Fibroblast of upper back skin (primary cell): ENCODE results near the gene ARHGAP24.

ENCODE experiments used
- DNase-seq: peaks from one replicate; pipeline ENCODE4 v3.0.0-alpha.2; 2013

Gene ARHGAP24

DNA sequence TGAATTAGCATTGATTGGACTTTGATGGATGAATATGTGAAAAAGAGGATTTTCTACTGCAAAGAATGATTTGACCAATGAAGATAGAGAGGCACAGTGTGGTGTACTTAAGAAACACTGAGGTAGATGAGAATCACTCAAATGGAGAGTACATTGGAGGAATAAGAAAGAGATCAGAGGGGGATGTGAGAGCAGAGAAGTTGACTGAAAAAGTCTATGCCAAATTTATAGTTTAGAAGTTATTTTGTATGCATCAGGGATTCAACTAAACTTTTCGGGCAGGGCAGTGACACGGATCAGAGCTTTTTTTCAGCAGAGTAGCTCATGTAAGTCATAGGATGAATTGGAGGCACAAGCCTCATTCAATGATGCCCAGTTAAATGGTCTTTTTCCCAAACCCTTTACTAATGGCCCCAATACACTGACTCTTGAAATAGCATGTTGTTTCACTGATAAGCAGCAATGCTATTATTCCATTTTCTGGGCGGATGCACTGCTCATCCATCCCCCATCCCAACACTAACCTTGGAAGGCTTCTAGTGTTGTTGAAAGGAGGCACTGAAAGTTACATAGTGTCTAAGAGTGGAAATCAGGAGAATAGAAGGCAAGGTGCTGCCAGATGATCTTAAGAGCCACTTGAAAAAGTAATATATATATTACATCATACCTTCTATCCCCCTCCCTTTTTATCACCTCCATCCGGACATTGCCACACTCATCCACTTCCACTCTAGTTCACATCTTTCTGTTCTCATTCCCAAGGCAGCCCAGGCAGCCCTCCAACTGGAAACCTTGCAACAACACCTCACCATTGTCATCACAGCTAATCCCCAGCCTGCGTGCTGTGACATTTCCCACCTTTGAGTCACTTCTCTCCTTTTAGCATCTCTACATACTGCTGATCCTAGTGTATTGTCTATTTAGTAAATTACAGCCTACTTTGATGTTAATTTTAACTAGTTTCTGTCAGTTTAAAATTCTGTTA, 46.1 kb downstream of the ARHGAP24 start:
- DNase-seq: no peak

DNA sequence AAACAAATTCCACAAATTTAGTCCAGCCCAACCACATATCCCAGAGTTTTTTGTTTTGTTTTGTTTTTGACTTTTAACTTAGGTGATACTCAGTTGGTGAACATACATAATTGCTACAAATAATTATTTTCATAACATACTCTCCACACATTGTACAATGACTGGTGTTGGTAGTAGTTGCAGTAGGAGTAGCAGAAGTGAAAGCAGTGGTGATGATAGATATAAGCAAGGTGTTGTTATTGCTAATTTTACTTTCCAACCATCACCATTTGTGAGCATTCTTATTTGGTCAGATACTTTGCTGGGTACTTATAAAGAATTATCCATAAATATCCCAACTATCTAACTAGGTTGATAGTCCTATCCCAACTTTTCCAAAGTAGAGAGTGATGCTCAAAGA, 47.3 kb downstream of the ARHGAP24 start:
- DNase-seq: no peak

DNA sequence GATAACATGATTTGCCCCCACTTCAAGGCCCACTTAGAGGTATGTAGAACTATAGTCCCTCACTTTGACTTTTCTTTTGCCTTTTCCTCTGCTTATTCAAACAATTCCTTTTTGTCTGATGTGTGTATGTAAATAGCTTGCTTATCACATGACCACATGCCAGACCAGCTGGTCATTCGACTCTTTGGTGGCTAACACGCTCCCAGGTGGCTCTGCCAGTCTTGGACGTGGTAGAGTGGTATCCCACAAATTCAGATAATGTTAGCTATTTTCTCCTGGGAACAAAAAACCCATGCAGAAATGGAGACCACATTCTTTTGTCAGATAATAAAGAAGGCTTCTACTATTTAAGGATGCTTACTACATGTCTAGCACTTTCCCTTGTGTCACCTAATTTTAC, 47.9 kb downstream of the ARHGAP24 start:
- peak; percentile 33 for DNase-seq

DNA sequence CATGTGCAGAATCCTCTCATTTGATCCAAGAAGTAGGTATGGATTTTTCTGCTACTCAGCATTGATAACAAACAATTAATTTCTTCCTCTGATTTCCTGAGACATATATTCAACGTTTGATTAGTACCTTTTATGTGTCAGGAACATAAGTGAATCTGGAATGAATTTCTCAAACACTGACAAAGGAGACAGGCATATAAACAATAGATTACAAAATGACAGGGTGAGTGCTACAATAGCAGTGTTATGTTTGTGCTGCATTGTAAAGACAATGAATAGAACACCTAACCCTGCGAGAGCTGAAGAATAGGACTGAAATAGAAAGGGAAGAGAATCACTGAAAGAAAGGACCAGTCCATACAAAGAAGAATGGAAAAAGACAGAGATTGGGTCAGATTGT, 52.9 kb downstream of the ARHGAP24 start:
- no peak for DNase-seq

DNA sequence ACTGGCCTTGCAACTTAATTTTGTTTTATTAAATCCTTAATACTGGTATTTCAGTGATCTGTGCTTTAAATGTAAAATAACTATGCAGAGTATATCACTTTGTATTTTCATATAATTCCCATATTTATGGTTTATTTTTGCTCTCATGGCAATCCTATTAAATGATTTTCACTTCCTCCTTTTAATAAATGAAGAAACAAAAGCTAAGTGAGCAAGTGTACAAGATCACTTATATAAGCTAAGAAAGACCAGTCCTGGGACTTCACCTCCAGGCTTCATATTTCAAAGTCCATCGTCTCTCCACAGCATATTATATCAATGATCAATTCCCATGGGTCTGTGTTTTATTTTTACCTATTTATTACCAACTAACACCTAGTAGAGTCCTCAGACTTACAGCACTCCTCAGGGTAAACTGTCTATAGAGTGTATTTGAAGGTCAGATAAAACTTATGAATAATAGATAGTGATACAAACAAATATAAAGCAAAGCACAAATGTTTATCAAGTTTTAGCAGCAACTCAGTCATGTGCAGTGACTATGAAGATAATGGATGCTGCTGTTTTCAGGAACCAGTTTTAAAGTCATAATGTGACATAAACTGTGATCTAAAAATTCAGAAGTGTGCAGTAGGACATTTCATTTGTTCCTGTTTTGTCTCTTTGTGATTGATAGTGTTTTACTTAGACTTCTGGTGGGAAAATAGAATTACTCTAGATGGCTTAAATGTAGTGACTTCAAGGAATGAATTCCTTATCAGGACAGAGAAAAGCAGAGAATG, 56.8 kb downstream of the ARHGAP24 start:
- DNase-seq: no peak

DNA sequence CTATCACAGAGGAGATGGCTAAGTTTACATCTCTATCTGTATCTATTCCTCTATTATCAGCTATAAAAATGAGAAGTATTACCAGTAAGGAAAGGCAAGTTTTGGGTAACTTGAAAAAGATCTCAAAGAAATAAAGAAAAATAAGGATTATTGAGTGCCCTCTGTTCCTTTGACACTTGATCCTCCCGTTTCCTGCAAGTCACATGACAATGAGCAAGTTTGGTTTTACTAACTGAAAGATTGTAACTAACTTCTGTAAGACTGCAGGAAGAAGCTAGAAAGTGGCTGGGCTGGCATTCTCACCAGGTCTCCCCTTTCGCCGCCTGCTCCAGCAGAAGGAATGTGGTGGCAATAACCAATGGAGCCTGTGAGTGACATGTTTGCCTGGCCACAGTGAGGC, 59.2 kb downstream of the ARHGAP24 start:
- DNase-seq: no peak

DNA sequence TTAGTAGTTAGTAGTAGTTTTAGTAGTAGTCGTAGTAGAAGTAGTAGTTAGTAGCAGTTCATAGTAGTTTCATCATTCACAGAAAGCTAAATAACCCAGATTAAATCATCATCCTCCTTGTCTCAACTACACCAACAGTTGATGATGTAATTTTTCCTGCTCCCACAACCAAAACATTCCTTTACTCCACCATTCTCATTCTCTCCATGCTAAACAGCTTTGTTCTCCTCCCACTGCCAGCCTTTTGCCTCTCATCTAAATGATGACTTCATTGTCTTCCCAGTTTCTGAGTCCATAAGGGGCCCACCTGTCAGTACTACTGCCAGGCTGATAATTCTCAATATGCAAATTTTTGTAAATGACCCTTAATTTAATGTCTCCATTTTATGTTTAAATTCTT, 68.9 kb downstream of the ARHGAP24 start:
- peak; percentile 70 for DNase-seq

DNA sequence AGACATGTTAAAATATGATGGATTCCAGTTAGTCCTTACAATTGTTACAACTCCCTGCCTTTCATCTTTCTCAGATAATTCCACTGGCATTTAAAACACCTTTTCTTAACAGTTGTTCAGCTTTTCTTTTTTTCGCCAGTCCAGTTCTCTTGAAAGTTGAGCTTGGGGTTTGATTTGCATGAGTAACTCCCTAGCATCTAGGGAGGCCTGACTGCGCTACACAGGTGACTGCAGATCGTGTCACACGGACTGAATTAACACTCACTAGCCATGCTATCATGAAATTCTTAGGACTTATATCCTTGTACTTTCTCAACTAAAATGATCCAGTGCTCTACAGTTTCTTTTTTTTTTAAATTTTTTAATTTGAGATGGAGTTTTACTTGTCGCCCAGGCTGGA, 69.8 kb downstream of the ARHGAP24 start:
- DNase-seq: no peak

DNA sequence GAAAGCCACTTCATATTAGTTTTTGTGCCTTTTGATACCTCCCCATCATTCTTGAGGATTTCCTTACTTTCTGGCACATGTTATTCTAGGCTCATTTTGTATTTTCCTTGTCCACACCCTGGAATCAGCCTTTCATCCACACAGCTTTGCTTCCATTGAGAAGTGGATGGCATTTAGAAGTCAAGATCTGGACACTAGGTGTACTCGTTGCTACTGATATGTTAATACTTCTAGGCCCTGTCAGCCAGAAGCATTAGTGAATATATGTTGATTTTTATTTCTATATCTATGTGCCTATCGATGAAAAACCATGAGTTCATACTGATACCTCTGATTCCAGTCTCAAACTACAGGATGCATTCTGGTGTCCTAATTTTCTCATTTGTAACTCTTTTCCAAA, 73.2 kb downstream of the ARHGAP24 start:
- DNase-seq: peak; percentile 10

DNA sequence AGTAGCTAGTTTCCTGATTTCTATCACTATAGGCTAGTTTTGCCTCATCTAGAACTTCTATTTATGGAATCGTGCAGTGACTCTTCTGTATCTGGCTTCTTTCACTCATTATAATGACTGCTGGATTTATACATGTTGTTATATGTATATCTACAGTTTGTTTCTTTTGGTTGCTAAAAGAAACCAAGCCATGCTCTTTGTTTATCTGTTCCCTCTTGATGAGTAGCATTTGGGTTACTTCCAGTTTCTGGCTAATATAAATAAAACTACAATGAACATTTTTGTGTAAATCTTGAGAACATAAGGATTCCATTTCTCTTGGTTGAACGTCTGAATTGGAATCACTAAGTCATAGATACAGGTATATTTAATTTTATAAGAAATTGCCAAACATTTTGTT, 73.9 kb downstream of the ARHGAP24 start:
- no peak for DNase-seq

DNA sequence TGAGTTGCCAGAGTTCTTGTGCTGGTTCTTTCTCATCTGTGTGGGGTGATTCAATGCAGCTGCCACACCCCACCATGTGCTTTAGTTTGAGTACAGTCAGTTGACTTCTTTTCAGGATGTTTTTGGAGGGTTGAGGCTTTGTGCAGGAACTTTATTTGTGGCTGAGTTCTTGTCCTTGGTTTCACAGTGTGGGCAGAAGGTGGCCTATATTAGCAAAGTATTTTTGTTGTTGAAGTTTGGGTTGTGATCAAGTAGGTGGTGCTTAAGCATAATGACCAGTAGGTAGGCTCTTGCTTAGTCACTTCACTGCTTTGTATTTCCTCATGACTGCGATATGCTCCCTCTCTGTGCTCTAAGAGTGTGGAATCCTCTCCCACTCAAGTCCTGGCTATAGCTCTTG, 80.3 kb downstream of the ARHGAP24 start:
- DNase-seq: no peak

DNA sequence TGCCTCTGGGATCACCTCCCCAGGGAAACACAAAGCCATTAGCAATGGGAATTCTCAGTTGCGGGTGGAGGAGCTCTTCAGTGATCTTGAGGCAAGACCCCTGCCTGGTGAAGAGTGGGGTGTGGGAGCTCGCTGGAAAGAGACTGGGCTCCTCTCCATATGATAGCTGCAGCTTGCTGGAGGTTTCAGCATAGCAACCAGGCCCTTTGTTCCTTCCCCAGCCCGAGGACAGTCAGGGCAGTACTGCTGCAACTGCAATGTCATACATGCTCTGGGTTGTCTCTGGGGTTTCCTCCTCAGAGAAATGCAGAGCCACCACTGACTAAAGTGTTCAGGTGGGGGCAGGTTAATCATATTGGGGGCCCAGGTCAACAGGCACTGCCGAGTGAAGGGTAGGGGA, 81.3 kb downstream of the ARHGAP24 start:
- no peak for DNase-seq

DNA sequence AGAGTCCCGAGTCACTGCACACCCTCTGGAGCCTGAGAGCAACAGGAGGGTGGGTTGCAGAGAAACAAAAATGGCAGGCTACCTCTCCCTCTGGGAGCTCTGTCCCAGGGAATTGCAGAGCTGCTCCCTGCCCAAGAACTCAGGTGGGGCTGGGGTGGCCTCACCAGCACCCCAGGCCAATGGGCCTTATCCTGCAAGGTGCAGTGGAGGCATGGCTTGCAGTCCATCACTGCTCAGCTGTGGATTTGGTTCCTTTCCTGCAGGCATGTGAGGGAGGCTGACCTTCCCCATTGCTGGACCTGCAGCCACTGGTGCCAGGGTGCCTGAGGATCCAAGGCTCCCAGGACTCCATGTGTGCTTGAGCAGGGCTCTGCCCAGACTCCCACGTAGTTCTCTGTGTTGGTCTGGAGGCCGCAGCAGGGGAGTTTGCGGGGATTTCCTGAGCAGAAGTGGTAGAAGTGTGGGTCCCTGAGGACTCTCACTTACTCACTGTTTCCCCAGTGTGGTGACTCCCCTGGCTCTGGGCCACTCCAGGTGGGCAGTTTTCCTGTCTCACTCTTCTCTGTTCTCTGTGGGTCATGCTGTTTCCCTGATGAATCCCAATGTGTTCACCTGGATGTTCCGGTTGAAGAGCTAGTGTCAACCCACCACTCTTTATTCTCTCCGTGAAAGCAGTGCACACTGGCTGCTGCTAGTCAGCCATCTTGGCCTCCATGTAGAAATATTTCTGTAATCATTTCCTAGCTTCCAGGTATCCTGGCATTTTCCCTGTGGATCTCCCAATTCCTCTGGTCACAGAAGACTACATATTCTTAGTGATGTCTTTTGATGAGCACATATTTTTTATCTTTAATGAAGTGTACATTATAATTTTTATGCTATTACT, 82.3 kb downstream of the ARHGAP24 start:
- DNase-seq: no peak

DNA sequence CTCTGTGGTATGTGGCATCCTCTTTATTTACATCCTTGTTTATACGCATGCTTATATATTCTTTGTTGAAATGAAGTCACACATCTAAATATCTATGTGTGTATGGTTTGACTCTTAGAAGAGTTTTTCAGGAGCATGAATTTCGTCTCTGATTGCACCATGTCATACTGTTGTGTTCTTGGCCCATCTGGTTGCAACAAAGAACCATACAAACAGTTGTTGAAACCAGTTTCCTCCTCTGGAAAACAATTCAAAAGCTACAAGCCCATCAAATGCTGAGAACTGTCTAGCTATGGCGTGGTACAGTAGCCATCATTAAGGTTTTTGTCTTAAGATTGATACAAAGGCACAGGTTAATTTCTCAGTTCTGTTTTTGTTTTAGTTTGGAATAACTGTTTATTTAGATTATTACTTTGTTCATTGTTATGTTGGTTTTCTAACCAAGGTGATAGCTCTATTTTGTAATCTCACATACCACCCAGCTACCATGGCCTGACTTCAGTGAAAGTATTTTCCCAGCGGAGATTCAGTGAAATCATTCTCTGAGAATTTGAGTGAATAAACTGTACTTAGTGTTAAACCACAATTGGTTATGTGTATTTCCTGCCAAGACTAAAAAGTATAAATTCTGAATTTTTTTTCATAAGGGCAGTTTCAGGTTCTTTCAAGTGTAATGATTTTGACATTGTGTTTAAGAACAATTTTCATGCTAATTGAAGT, 91.0 kb downstream of the ARHGAP24 start:
- peak; percentile 77 for DNase-seq

DNA sequence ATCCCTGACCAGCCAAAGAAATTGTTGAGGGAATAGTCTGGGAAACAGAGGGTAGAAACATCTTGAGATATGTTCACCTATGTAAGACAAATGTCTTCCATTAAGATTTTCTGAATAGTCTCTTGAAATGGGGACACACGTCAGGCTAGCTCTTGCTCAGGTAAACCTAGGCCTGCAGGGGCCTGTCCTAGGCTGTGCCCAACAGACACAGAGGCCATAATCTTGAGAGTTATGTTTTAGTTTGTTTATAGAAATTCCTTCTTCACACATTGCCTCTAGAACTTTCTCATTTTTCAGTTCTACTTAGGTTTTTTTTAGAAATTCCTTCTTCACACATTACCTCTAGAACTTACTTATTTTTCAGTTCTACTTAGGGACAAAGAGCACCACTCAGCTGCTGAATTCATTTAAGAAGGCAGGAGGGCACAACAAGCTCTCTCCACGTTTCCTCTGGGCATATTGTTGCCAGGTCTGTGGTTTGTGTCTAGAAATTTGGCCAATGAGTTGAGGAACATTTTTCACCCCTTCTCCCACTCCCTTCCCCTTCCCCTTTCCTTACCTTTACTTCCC, 94.9 kb downstream of the ARHGAP24 start:
- no peak for DNase-seq

DNA sequence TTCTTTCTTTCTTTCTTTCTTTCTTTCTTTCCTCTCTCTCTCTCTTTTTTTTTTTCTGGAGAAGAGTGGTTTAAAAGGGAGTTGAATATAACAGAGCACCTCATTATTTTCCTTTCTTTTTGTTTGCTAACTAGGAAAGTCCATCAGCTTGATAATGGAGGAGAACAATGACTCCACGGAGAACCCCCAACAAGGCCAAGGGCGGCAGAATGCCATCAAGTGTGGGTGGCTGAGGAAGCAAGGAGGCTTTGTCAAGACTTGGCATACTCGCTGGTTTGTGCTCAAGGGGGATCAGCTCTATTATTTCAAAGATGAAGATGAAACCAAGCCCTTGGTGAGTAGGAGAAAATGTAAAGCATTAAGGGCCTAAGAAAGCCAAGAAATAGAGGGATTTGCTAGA, 95.4 kb downstream of the ARHGAP24 start:
- DNase-seq: no peak

DNA sequence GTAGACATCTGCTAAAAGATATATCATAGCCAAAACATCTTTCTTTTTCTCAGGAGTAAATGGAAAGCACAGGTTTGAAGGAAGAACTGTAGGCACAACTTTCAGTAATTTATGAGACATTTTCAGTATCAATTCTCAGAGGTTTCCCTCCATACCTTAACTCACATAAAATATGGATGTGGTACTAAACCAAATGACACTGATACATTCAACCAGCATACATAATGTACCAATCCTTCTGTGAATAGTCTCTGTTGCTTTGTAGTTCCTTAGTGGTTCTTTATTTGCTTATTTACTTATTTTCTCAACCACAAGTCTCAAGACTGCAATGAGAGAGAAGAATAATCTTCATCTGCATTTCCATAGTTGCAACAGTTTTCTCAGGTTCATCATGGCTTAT, 96.1 kb downstream of the ARHGAP24 start:
- no peak for DNase-seq

DNA sequence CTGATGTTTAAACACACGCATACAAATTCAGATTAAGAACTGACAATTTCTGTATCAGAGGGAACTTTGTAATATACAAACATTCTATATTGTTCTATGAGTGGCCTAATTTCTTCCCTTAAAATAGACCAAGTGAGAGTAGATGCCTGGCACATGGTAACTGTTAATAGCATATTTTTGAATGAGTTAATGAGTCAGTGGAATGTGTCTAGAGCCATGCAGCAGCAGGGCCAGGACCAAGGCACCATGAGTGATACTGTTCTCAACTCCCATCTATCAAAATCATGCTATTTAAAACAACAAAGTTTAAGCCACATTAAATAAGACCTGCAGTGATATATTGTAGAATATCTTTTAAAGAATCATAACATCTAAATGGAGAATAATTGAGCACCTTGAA, 98.3 kb downstream of the ARHGAP24 start:
- DNase-seq: peak; percentile 40

DNA sequence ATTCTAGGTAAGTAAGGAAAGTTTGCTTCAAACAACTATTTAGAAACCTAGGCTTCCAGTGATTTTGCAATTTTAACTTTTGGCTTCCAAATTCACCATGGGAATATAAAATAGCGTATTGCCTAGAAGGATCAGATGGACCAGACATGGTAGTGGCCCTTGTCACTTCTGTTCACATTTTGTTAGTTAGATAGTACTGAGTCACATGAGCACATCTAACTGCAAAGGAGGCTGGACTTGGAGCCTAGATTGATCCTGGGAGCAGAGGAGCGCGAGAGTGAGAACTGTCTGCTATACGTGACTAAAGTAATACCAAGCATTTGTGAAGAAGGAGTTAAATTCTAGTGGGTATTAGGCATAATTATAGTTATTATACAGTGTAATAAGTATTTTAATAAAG, 102.4 kb downstream of the ARHGAP24 start:
- DNase-seq: no peak

DNA sequence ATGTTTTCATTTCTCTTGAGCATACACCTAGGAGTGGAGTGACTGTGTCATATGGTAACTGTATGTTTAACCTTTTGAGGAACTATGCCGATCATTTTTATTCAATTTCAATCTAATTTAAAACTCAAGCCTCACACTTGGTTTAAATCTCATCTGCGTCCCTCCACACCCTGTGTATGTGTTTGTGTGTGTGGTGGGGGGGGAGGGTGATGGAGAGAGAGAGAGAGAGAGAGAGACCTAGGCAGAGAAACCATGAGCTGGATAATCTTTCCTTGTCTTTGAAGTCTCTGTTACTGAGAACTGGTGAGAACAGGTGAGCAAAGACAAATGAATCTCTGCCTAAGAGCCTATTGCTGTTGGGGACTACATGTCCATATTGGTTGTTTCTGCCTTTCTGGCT, 105.0 kb downstream of the ARHGAP24 start:
- no peak for DNase-seq

DNA sequence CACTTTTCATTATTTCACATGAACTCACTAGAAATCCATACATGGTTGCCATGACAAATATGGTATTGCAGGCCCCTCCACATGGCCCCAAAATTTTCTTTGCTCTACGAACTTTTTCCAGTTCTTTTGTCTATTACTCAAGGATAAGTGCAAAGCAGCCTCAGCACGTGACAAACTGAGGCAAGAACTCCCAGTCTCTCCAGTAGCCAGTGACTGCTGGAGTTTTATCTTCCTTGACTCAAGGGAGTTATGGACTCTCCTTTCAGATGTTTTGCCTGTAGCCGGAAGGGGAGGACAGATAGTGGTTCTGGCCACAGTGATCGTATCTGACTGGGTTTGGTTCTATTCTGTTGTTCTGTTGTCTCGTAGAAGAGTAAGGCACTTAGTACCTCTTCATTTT, 105.5 kb downstream of the ARHGAP24 start:
- DNase-seq: no peak

DNA sequence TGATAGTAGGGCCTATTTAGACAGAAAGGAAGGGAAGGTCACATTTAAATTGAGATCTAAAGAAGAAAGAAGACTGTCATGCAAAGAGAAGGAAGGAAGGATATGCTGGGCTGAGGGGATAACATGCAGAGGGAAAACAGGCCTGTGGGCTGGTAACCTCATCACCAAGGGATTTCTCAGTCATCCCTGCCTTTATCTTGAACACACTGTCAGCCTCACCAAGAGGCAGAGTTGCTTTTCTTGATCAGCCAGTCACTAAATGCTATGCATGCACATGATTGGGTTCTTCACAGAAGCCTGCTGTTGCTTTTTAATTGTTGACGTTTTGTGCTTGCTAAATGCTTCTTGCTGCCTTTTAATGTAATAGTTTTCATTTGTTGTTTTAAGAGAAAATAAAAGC, 113.0 kb downstream of the ARHGAP24 start:
- no peak for DNase-seq
